MCF 10A (cell line): Measurements from ENCODE around the gene SNX18. TPM values are rescaled to one million over a fixed set of nuclear protein-coding genes. Genes with fewer than 3 reads are reported as not detected.

Experiments used
- BruUV-seq: library from RNA; stranded (reverse); fragments of 400-500 nt; replicated peaks from 2 replicates; lab custom pipeline; 2021; lab: Mats Ljungman, UMichigan
- CTCF ChIA-PET: fragments of 300-600 bp; sonication (Branson Sonifier 250); formaldehyde crosslinking; extraction: SDS; loops from one replicate; lab custom pipeline; 2021; ENCODE audit warnings: antibody characterized with exemption, inconsistent platforms; lab: Yijun Ruan, JAX
- POLR2A ChIA-PET: fragments of 300-600, 350-650 bp; sonication (Branson Sonifier 250); formaldehyde crosslinking; extraction: SDS; loops from one replicate; lab custom pipeline; 2020; ENCODE audit warnings: antibody characterized with exemption, inconsistent platforms; lab: Yijun Ruan, JAX
- DNase-seq: peaks from one replicate; pipeline ENCODE4 v3.0.0-alpha.2; 2018; ENCODE audit not compliant: unreplicated experiment
- H3K27ac Mint-ChIP-seq: one replicate; pipeline ENCODE4 v1.8.0; 2022; ENCODE audit warnings: mild to moderate bottlenecking, low read depth, mixed read lengths; ENCODE audit not compliant: unreplicated experiment
- H3K27me3 Mint-ChIP-seq: one replicate; pipeline ENCODE4 v1.8.0; 2022; ENCODE audit warnings: mixed read lengths; ENCODE audit not compliant: insufficient read depth, unreplicated experiment
- H3K36me3 Mint-ChIP-seq: one replicate; pipeline ENCODE4 v1.8.0; 2022; ENCODE audit warnings: mild to moderate bottlenecking, moderate library complexity, mixed read lengths; ENCODE audit not compliant: insufficient read depth, unreplicated experiment
- H3K4me1 Mint-ChIP-seq: one replicate; pipeline ENCODE4 v1.8.0; 2022; ENCODE audit warnings: mixed read lengths; ENCODE audit not compliant: insufficient read depth, unreplicated experiment
- H3K4me3 Mint-ChIP-seq: one replicate; pipeline ENCODE4 v1.8.0; 2022; ENCODE audit warnings: mild to moderate bottlenecking, moderate library complexity, mixed read lengths; ENCODE audit not compliant: unreplicated experiment
- H3K9me3 Mint-ChIP-seq: one replicate; pipeline ENCODE4 v1.8.0; 2022; ENCODE audit warnings: mixed read lengths; ENCODE audit not compliant: unreplicated experiment
- CTCF ChIP-seq: fragments of 200-600 bp; IDR thresholded peaks from one replicate; pipeline ENCODE4 v1.8.0; 2022; ENCODE audit warnings: antibody characterized with exemption, mild to moderate bottlenecking; ENCODE audit not compliant: unreplicated experiment
- intact Hi-C: fragments of 100-400 bp; cut with micrococcal nuclease; formaldehyde crosslinking; loops from 2 replicates; pipeline ENCODE4 v1.14.1; 2022
- total RNA-seq: library from RNA; stranded (reverse); gene quantifications from 2 replicates; pipeline ENCODE4 v1.2.3, GENCODE V29; 2022

The SNX18 gene
- total RNA-seq, 1 experiment from 2014 or later: 10.0 TPM

GRCh38 chr5:54492178-54492577 is 25.4 kb upstream of the SNX18 start:
- Mint-ChIP-seq H3K9me3 (no peaks in the 10 kb centered on the region), H3K36me3 (no peaks in the 10 kb centered on the region), H3K4me3 (no peak overlapping the region), H3K4me1 (no peaks in the 10 kb centered on the region), H3K27me3 (no peaks in the 10 kb centered on the region), H3K27ac (no peak overlapping the region)
- no peak for DNase-seq
- no peak for TF ChIP-seq CTCF
- ChIA-PET CTCF (interaction anchor here (0.6 to 7.0 kb wide), 11 partner anchors 10 to 388 kb away, joined by 3 to 134 read pairs (median 4); no protein-coding TSS in a partner anchor), POLR2A (interaction anchor here (1.4 kb wide), 1 partner anchor 183 kb away, joined by 3 read pairs; no protein-coding TSS in a partner anchor)
- intact Hi-C loops: no loop called here
- no TSS peak for BruUV-seq

- Mint-ChIP-seq H3K9me3 (no peaks in the 10 kb centered on the region), H3K27ac (no peak overlapping the region), H3K4me3 (no peak overlapping the region), H3K36me3 (no peaks in the 10 kb centered on the region), H3K4me1 (no peaks in the 10 kb centered on the region), H3K27me3 (no peaks in the 10 kb centered on the region)
- no peak for TF ChIP-seq CTCF
- DNase-seq: no peak
- CTCF ChIA-PET: interaction anchor here (0.6 to 1.5 kb wide), 4 partner anchors 9 to 259 kb away, joined by 3 to 4 read pairs (median 3); no protein-coding TSS in a partner anchor
- intact Hi-C loops: no loop called here
- POLR2A ChIA-PET: interaction anchor here (0.7 to 1.2 kb wide), 2 partner anchors 91 to 251 kb away, joined by 3 read pairs; no protein-coding TSS in a partner anchor
- no TSS peak for BruUV-seq
These were observed 22.5 kb upstream of the SNX18 start for GRCh38 chr5:54495027-54495426.

GRCh38 chr5:54514291-54514690 is 3.3 kb upstream of the SNX18 start:
- Mint-ChIP-seq H3K4me1 (peaks cover under 1% of the 10 kb centered on the region), H3K9me3 (no peaks in the 10 kb centered on the region), H3K4me3 (no peak overlapping the region), H3K27me3 (peaks cover 9% of the 10 kb centered on the region), H3K27ac (no peak overlapping the region), H3K36me3 (no peaks in the 10 kb centered on the region)
- CTCF ChIA-PET: interaction anchor here (0.6 to 6.6 kb wide), 4 partner anchors 15 to 378 kb away, joined by 3 to 83 read pairs (median 39); no protein-coding TSS in a partner anchor
- POLR2A ChIA-PET: no interaction called here
- no TSS peak for BruUV-seq
- DNase-seq: peak; percentile 28
- intact Hi-C loops: loop anchor here (10.0 kb wide), 2 partner anchors 131 to 631 kb away; no protein-coding TSS in a partner anchor
- TF ChIP-seq CTCF: no peak

- Mint-ChIP-seq H3K36me3 (no peaks in the 10 kb centered on the region), H3K27me3 (peaks cover 3% of the 10 kb centered on the region), H3K4me3 (no peak overlapping the region), H3K4me1 (peaks cover 7% of the 10 kb centered on the region), H3K9me3 (no peaks in the 10 kb centered on the region), H3K27ac (no peak overlapping the region)
- CTCF ChIA-PET: interaction anchor here (0.6 to 6.6 kb wide), 6 partner anchors 15 to 378 kb away, joined by 3 to 101 read pairs (median 39); no protein-coding TSS in a partner anchor
- no peak for TF ChIP-seq CTCF
- BruUV-seq: no TSS peak
- POLR2A ChIA-PET: no interaction called here
- DNase-seq: no peak
- intact Hi-C loops: loop anchor here (5.0 to 10.0 kb wide), 3 partner anchors 130 to 630 kb away; no protein-coding TSS in a partner anchor
These were observed 2.6 kb upstream of the SNX18 start for GRCh38 chr5:54514841-54515432.
